Endodermal cell (in vitro differentiated cells): Measurements from ENCODE around the gene NMT2. TPM values are rescaled to one million over a fixed set of nuclear protein-coding genes. Genes with fewer than 3 reads are reported as not detected.

Experiments
- DNase-seq: peaks from one replicate; pipeline ENCODE4 v3.0.0-alpha.2; 2017
- H3K27ac ChIP-seq: 2 replicates; pipeline ENCODE4 v1.5.1; 2013; ENCODE audit warnings: mild to moderate bottlenecking, low read depth, low read length, moderate library complexity
- H3K27me3 ChIP-seq: 2 replicates; pipeline ENCODE4 v1.6.1; 2013; ENCODE audit warnings: mild to moderate bottlenecking, low read length, moderate library complexity; ENCODE audit not compliant: insufficient read depth, control insufficient read depth, poor library complexity, severe bottlenecking
- H3K36me3 ChIP-seq: 2 replicates; pipeline ENCODE4 v1.7.0; 2013; ENCODE audit warnings: mild to moderate bottlenecking, low read length, moderate library complexity; ENCODE audit not compliant: control insufficient read depth, insufficient read depth
- H3K4me1 ChIP-seq: one replicate; pipeline ENCODE4 v1.7.0; 2013; ENCODE audit warnings: low read length; ENCODE audit not compliant: control insufficient read depth, insufficient read depth
- H3K4me3 ChIP-seq: 2 replicates; pipeline ENCODE4 v1.5.1; 2013; ENCODE audit warnings: mild to moderate bottlenecking, low read length, moderate library complexity
- H3K9ac ChIP-seq: 2 replicates; pipeline ENCODE4 v1.6.1; 2013; ENCODE audit warnings: mild to moderate bottlenecking, low read length, moderate library complexity; ENCODE audit not compliant: poor library complexity, severe bottlenecking; ENCODE audit errors: extremely low read depth
- H3K9me3 ChIP-seq: 2 replicates; pipeline ENCODE4 v1.6.1; 2013; ENCODE audit warnings: mild to moderate bottlenecking, low read length, moderate library complexity; ENCODE audit not compliant: control insufficient read depth
- H3K27ac Mint-ChIP-seq: 2 replicates; pipeline ENCODE4 v1.8.0; 2020; ENCODE audit warnings: mixed read lengths
- H3K27me3 Mint-ChIP-seq: 2 replicates; pipeline ENCODE4 v1.8.0; 2021; ENCODE audit warnings: mild to moderate bottlenecking, mixed read lengths; ENCODE audit not compliant: insufficient read depth
- H3K36me3 Mint-ChIP-seq: 2 replicates; pipeline ENCODE4 v1.8.0; 2020; ENCODE audit warnings: low read depth, mixed read lengths
- H3K4me1 Mint-ChIP-seq: 2 replicates; pipeline ENCODE4 v1.8.0; 2020; ENCODE audit warnings: mixed read lengths
- H3K4me3 Mint-ChIP-seq: 2 replicates; pipeline ENCODE4 v1.8.0; 2020; ENCODE audit warnings: mild to moderate bottlenecking, moderate library complexity, mixed read lengths
- H3K9me3 Mint-ChIP-seq: 2 replicates; pipeline ENCODE4 v1.8.0; 2020; ENCODE audit warnings: mild to moderate bottlenecking, mixed read lengths
- CTCF ChIP-seq: fragments of 200-600 bp; sonication (generic); conservative IDR thresholded peaks from 2 replicates; pipeline ENCODE4 v1.5.0; 2021; ENCODE audit warnings: antibody characterized with exemption, mild to moderate bottlenecking
- WGBS, 2 experiments: methylation state at CpG; one replicate each; pipeline versions ENCODE4 v1.1.5 to v1.1.7; 2013; ENCODE audit warnings: missing lambda C conversion rate in 2 of 2, mixed read lengths in 1 of 2; ENCODE audit not compliant: insufficient coverage in 1 of 2, insufficient read length in 1 of 2; 5-methylcytosine and 5-hydroxymethylcytosine counted together
- long read RNA-seq, 4 experiments: library from polyadenylated mRNA in 2 of 4; library from RNA in 1 of 4; library from capped mRNA in 1 of 4; stranded (forward) in 3 of 4; unstranded in 1 of 4; transcript quantifications; one replicate each; pipeline ENCODE4 v2.0.0, GENCODE V29; 2020 to 2021; ENCODE audit warnings: inconsistent platforms in 1 of 4
- polyA plus RNA-seq, 2 experiments: library from polyadenylated mRNA; stranded (reverse); fragments of 50-300 nt; gene quantifications; one replicate each; pipeline ENCODE4 v1.2.3, GENCODE V29; 2013
- total RNA-seq, 2 donors: library from RNA; stranded (reverse); fragmentation: NEBNext Ultra II Directional in 1 of 2; extraction: Animal tissue kit (Norgen Biotek cat#: 25700) in 1 of 2; gene quantifications; 2 replicates in 1 of 2; 3 replicates in 1 of 2; pipeline ENCODE4 v1.2.1, GENCODE V29; 2021

Gene NMT2
- 10 to 100 TPM; 21.7 to 21.9 TPM for total RNA-seq
- polyA plus RNA-seq (2013, experiment 1 of 2): 22.0 TPM
- 25.1 TPM for polyA plus RNA-seq (2013, experiment 2 of 2)
- long read RNA-seq, experiment 1, partial matches to known transcripts: 0 of 3 reads
- long read RNA-seq, experiment 1, other reads (novel, unspliced or antisense): 0 of 3 reads
- long read RNA-seq, experiment 2, transcript NMT2-202 (12 exons, 2,907 nt): major isoform, 25 of 42 reads
- long read RNA-seq, experiment 2, partial matches to known transcripts: 2 of 42 reads
- long read RNA-seq, experiment 2, other reads (novel, unspliced or antisense): 14 of 42 reads
- long read RNA-seq, experiment 3, transcript NMT2-202 (12 exons, 2,907 nt): major isoform, 18 of 29 reads
- long read RNA-seq, experiment 3, partial matches to known transcripts: 4 of 29 reads
- long read RNA-seq, experiment 3, other reads (novel, unspliced or antisense): 7 of 29 reads
- long read RNA-seq, experiment 4, transcript NMT2-202 (12 exons, 2,907 nt): major isoform, 17 of 28 reads
- long read RNA-seq, experiment 4, partial matches to known transcripts: 2 of 28 reads
- long read RNA-seq, experiment 4, other reads (novel, unspliced or antisense): 9 of 28 reads

- Histone ChIP-seq H3K27ac (peak within 1 kb of the TSS; percentile 76), H3K36me3 (no peaks in the 10 kb centered on the region), H3K9me3 (no peaks in the 10 kb centered on the region), H3K27me3 (no peaks in the 10 kb centered on the region), H3K4me1 (no peaks in the 10 kb centered on the region), H3K9ac (peak within 1 kb of the TSS; percentile 43), H3K4me3 (peak within 1 kb of the TSS; percentile 89)
- peaks cover 6% of the 10 kb centered on the region for H3K27me3 Mint-ChIP-seq
- WGBS, 2 experiments: 0% methylated on average over 14 to 56 of the region's 70 CpGs
- H3K4me3 Mint-ChIP-seq: peak within 1 kb of the TSS; percentile 66
- peak; percentile 96 for DNase-seq
- no peak for TF ChIP-seq CTCF
- H3K9me3 Mint-ChIP-seq: no peaks in the 10 kb centered on the region
- peaks cover 16% of the 10 kb centered on the region for H3K4me1 Mint-ChIP-seq
- no peaks in the 10 kb centered on the region for H3K36me3 Mint-ChIP-seq
- peak within 1 kb of the TSS; percentile 96 for H3K27ac Mint-ChIP-seq
These were observed at the start of gene NMT2 for GRCh38 chr10:15168291-15168785. Gene NMT2, minus strand, starts transcription at chr10:15168693. Its CDS starts 81 bp downstream, at chr10:15168612.

- no peaks in the 10 kb centered on the region for H3K4me1 Mint-ChIP-seq
- WGBS, 2 experiments: 80 to 97% methylated on average over 2 to 5 of the region's 6 CpGs
- H3K27ac Mint-ChIP-seq: no peak overlapping the region
- H3K27me3 ChIP-seq: no peaks in the 10 kb centered on the region
- no peak overlapping the region for H3K9ac ChIP-seq
- H3K36me3 Mint-ChIP-seq: peaks cover 52% of the 10 kb centered on the region
- H3K4me3 ChIP-seq: no peak overlapping the region
- H3K9me3 Mint-ChIP-seq: no peaks in the 10 kb centered on the region
- no peak for TF ChIP-seq CTCF
- H3K9me3 ChIP-seq: no peaks in the 10 kb centered on the region
- DNase-seq: no peak
- H3K27ac ChIP-seq: no peak overlapping the region
- no peaks in the 10 kb centered on the region for H3K4me1 ChIP-seq
- no peaks in the 10 kb centered on the region for H3K27me3 Mint-ChIP-seq
- H3K36me3 ChIP-seq: peaks cover 47% of the 10 kb centered on the region
- no peak overlapping the region for H3K4me3 Mint-ChIP-seq
These were observed 48.2 kb upstream of the NMT2 start for GRCh38 chr10:15216700-15217099.

DNA sequence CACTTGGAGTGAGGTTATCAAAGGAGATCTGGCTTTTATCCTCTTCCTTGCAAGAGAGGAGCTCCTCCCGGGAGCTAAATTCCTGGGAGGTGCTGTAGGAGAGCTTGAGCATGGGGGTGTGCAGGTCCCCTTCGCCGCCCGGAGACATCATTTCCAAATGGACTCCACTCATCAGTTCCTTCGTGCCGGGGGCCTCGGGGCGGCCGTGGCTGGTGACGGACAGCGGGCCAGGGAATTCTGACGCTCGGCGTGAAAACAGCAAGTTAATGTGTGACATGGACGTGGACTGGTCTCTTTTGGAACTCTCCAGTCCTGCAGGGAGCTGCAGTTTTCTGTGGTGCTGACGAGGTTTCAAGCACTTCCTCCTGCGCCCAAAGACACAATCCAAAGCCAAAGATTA lies 45.7 kb upstream of the NMT2 start:
- H3K4me1 ChIP-seq: peaks cover 3% of the 10 kb centered on the region
- no peaks in the 10 kb centered on the region for H3K27me3 ChIP-seq
- no peak overlapping the region for H3K4me3 ChIP-seq
- H3K9ac ChIP-seq: no peak overlapping the region
- peaks cover 46% of the 10 kb centered on the region for H3K36me3 Mint-ChIP-seq
- 93 to 94% methylated on average over 12 to 17 of the region's 17 CpGs for WGBS, 2 experiments
- no peak overlapping the region for H3K27ac ChIP-seq
- peaks cover 8% of the 10 kb centered on the region for H3K4me1 Mint-ChIP-seq
- no peak for DNase-seq
- no peak overlapping the region for H3K27ac Mint-ChIP-seq
- no peak overlapping the region for H3K4me3 Mint-ChIP-seq
- H3K36me3 ChIP-seq: peaks cover 38% of the 10 kb centered on the region
- H3K27me3 Mint-ChIP-seq: no peaks in the 10 kb centered on the region
- H3K9me3 Mint-ChIP-seq: no peaks in the 10 kb centered on the region
- H3K9me3 ChIP-seq: no peaks in the 10 kb centered on the region
- no peak for TF ChIP-seq CTCF
